ENCODE results near the gene ADRB1. TPM values are rescaled to one million over a fixed set of nuclear protein-coding genes. Genes with fewer than 3 reads are reported as not detected.

ADRB1 gene
- total RNA-seq, 3 donors from 2014 or later (not counting 1 experiment from before 2014, with no cell fraction given) = 0.12 to 2.9 (median 2.1) TPM

DNA sequence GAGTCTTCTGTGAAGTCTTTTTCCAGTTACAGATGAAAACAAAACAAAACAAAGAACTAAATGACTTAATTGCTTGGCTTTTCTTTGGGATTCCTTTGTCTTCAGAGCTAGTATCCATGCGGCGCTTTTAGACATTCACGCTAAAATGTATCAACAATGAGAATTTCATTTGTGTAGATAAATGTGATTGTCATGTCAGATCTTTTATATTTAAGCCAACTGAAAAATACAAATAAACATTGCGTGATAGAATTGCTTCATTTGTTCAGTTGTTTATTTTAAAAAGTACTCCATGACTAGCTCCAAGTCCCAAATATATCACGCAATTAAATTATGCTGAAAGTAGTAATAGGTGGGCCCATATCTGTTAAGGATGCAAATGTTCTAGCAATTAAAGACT lies 7.9 kb upstream of the ADRB1 start:
- H3K27ac Mint-ChIP-seq = no peak overlapping the region
- Histone ChIP-seq H3K4me3 (ENCODE audit: low read length) (no peak overlapping the region), H3K9me3 (ENCODE audit: control insufficient read depth, insufficient read depth, low read length) (no peaks in the 10 kb centered on the region), H3K36me3 (ENCODE audit: control insufficient read depth, insufficient read depth, low read length) (no peaks in the 10 kb centered on the region), H3K4me1 (ENCODE audit: control insufficient read depth, insufficient read depth, low read length) (no peaks in the 10 kb centered on the region), H3K27me3 (ENCODE audit: control insufficient read depth, insufficient read depth, low read length) (no peaks in the 10 kb centered on the region), H3K27ac (ENCODE audit: low read length) (no peak overlapping the region)
- no peaks in the 10 kb centered on the region for H3K9me3 Mint-ChIP-seq
- WGBS (ENCODE audit: insufficient coverage) = 92% methylated on average over 2 of the region's 5 CpGs
- H3K27me3 Mint-ChIP-seq (ENCODE audit: low read depth in 2 of 2) = peaks cover 32 to 46% of the 10 kb centered on the region in 2 donors
- TF ChIP-seq, protein P1, sequence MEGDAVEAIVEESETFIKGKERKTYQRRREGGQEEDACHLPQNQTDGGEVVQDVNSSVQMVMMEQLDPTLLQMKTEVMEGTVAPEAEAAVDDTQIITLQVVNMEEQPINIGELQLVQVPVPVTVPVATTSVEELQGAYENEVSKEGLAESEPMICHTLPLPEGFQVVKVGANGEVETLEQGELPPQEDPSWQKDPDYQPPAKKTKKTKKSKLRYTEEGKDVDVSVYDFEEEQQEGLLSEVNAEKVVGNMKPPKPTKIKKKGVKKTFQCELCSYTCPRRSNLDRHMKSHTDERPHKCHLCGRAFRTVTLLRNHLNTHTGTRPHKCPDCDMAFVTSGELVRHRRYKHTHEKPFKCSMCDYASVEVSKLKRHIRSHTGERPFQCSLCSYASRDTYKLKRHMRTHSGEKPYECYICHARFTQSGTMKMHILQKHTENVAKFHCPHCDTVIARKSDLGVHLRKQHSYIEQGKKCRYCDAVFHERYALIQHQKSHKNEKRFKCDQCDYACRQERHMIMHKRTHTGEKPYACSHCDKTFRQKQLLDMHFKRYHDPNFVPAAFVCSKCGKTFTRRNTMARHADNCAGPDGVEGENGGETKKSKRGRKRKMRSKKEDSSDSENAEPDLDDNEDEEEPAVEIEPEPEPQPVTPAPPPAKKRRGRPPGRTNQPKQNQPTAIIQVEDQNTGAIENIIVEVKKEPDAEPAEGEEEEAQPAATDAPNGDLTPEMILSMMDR (IDR thresholded peaks at IDR 0.05) = no peak
- no peak overlapping the region for H3K4me3 Mint-ChIP-seq
- ATAC-seq (no peak), DNase-seq (no peak)
- no peaks in the 10 kb centered on the region for H3K36me3 Mint-ChIP-seq
- intact Hi-C loops (cut with micrococcal nuclease) = no loop called here
- H3K4me1 Mint-ChIP-seq = peaks cover 0 to 8% of the 10 kb centered on the region in 2 donors

DNA sequence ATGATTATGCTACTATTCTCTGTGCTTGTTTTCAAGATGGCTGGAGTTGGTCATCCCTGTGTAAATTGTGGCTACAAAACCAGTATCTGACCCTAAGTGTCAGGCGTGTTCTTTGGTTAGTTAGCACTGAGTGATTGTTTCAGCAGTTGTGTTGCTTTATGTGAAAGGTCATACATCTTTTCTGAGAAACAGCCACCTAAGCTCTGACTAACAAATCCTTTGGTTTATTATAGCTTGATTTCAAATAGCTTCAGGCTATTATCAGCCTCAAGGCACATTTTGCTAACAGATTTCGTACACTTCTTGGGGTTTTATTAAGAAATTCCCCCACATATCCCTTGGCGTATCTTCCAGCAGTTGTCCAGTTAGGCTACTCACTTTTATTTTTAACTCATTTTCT lies 4.8 kb upstream of the ADRB1 start:
- no peaks in the 10 kb centered on the region for H3K36me3 Mint-ChIP-seq
- 87% methylated on average over 3 of the region's 3 CpGs for WGBS (ENCODE audit: insufficient coverage)
- H3K27ac Mint-ChIP-seq = no peak overlapping the region
- H3K4me3 Mint-ChIP-seq = no peak overlapping the region
- H3K9me3 Mint-ChIP-seq = no peaks in the 10 kb centered on the region
- intact Hi-C loops (cut with micrococcal nuclease) = no loop called here
- TF ChIP-seq, protein P1 (IDR thresholded peaks at IDR 0.05) = no peak
- Histone ChIP-seq H3K9me3 (ENCODE audit: control insufficient read depth, insufficient read depth, low read length) (no peaks in the 10 kb centered on the region), H3K36me3 (ENCODE audit: control insufficient read depth, insufficient read depth, low read length) (no peaks in the 10 kb centered on the region), H3K4me1 (ENCODE audit: control insufficient read depth, insufficient read depth, low read length) (peaks cover 5% of the 10 kb centered on the region), H3K4me3 (ENCODE audit: low read length) (no peak overlapping the region), H3K27ac (ENCODE audit: low read length) (no peak overlapping the region), H3K27me3 (ENCODE audit: control insufficient read depth, insufficient read depth, low read length) (peaks cover 12% of the 10 kb centered on the region)
- H3K27me3 Mint-ChIP-seq (ENCODE audit: low read depth in 2 of 2) = peaks cover 32 to 37% of the 10 kb centered on the region in 2 donors
- peaks cover 6 to 7% of the 10 kb centered on the region in 2 donors for H3K4me1 Mint-ChIP-seq
- ATAC-seq = no peak
- DNase-seq = no peak

DNA sequence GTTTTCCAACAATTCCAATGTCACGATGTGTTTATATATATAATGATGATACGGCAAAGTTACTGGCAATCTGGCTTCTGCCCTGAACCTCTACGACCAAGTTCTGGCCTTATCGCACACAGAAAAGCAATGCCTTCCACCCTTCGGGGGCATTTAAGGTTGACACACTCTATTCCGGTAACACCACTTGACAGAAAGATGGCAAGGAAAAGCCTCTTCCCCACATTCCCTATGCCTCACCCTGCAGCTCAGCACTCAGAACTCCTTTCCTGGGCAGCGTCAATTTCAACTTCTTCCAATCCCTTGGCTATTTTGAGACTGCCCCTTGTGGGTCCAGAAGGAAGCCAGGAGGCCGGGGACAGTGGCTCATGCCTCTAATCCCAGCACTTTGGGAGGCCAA lies 2.5 kb upstream of the ADRB1 start:
- WGBS (ENCODE audit: insufficient coverage) = 97% methylated on average over 8 of the region's 8 CpGs
- peaks cover 43 to 48% of the 10 kb centered on the region in 2 donors for H3K27me3 Mint-ChIP-seq (ENCODE audit: low read depth in 2 of 2)
- intact Hi-C loops (cut with micrococcal nuclease) = no loop called here
- Histone ChIP-seq H3K4me1 (ENCODE audit: control insufficient read depth, insufficient read depth, low read length) (peaks cover 16% of the 10 kb centered on the region), H3K9me3 (ENCODE audit: control insufficient read depth, insufficient read depth, low read length) (no peaks in the 10 kb centered on the region), H3K27ac (ENCODE audit: low read length) (no peak overlapping the region), H3K27me3 (ENCODE audit: control insufficient read depth, insufficient read depth, low read length) (peaks cover 24% of the 10 kb centered on the region), H3K36me3 (ENCODE audit: control insufficient read depth, insufficient read depth, low read length) (no peaks in the 10 kb centered on the region), H3K4me3 (ENCODE audit: low read length) (no peak overlapping the region)
- no peak for DNase-seq
- TF ChIP-seq, protein P1 (IDR thresholded peaks at IDR 0.05) = no peak
- H3K4me1 Mint-ChIP-seq = peaks cover 17 to 18% of the 10 kb centered on the region in 2 donors
- H3K9me3 Mint-ChIP-seq = no peaks in the 10 kb centered on the region
- no peak for ATAC-seq
- H3K4me3 Mint-ChIP-seq = no peak overlapping the region
- H3K27ac Mint-ChIP-seq = no peak overlapping the region
- H3K36me3 Mint-ChIP-seq = no peaks in the 10 kb centered on the region

DNA sequence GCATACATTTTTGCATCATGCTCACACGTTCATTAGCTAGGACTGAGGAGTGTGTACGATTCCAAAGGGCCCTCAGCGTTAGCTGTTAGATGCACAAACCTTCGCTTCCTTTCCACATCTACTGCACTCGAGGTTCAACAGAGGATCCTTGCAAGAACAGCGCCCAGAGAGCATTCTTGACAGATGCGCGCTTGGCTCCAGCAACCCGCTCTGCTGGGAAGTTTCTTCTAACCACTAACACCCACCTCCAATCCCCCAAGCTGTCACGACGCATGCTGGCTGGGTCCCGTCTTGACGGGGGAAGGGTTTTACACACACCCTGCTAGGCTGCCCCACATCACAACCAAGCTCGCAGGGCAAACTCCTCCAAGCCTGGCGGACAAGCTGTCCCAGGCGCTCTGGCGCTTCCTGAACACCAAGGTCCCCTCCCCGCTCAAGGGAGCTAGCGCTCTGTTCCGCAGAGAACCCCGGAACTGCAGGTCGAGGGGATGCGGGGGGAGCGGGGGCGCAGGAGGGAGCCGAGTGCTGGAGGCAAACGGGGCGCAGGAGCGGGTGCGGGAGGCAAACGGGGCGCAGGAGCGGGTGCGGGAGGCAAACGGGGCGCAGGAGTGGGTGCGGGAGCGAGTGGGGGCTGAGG lies 653 bp upstream of the ADRB1 start:
- Mint-ChIP-seq H3K4me3 (peak overlapping the region; percentile 78), H3K36me3 (no peaks in the 10 kb centered on the region), H3K27ac (no peak overlapping the region), H3K27me3 (ENCODE audit: low read depth in 2 of 2) (peaks cover 50 to 58% of the 10 kb centered on the region in 2 donors), H3K4me1 (peaks cover 18 to 19% of the 10 kb centered on the region in 2 donors), H3K9me3 (no peaks in the 10 kb centered on the region)
- Histone ChIP-seq H3K4me1 (ENCODE audit: control insufficient read depth, insufficient read depth, low read length) (peaks cover 16% of the 10 kb centered on the region), H3K27ac (ENCODE audit: low read length) (no peak overlapping the region), H3K9me3 (ENCODE audit: control insufficient read depth, insufficient read depth, low read length) (no peaks in the 10 kb centered on the region), H3K4me3 (ENCODE audit: low read length) (peak overlapping the region; percentile 42), H3K36me3 (ENCODE audit: control insufficient read depth, insufficient read depth, low read length) (no peaks in the 10 kb centered on the region), H3K27me3 (ENCODE audit: control insufficient read depth, insufficient read depth, low read length) (peaks cover 26% of the 10 kb centered on the region)
- intact Hi-C loops (cut with micrococcal nuclease) = no loop called here
- ATAC-seq (peak in 2 of 3 donors; percentile 30 to 42), DNase-seq (peak in 1 of 2 donors; percentile 34)
- under 1% methylated on average over 38 of the region's 38 CpGs for WGBS (ENCODE audit: insufficient coverage)
- TF ChIP-seq, protein P1 (IDR thresholded peaks at IDR 0.05) = no peak
